H1 (cell line): Measurements from ENCODE around the gene OSBPL5. TPM values are rescaled to one million over a fixed set of nuclear protein-coding genes. Genes with fewer than 3 reads are reported as not detected.

ENCODE experiments used
- CTCF ChIA-PET: fragments of 300-600 bp; sonication (Branson Sonifier 250); formaldehyde crosslinking; loops from one replicate; lab custom pipeline; 2021; ENCODE audit not compliant: partially characterized antibody; lab: Charles Lee
- POLR2A ChIA-PET: fragments of 300-600 bp; sonication (Branson Sonifier 250); formaldehyde crosslinking; loops from one replicate; lab custom pipeline; 2021; ENCODE audit warnings: inconsistent platforms; ENCODE audit not compliant: partially characterized antibody; lab: Charles Lee
- DNase-seq, 2 experiments: peaks; one replicate each; pipeline versions ENCODE4 v3.0.0 to v3.0.0-alpha.2; 2010 to 2022; ENCODE audit warnings: low spot score in 2 of 2, low read depth in 1 of 2, mixed read lengths in 1 of 2
- FAIRE-seq: peaks from 2 replicates; lab custom pipeline; 2011; peaks lifted over from hg19 to GRCh38; lab: Jason Lieb, UNC
- H2AFZ ChIP-seq: 2 replicates; pipeline ENCODE4 v1.8.1; 2012; ENCODE audit warnings: low read length, inconsistent platforms
- H2AK5ac ChIP-seq: 2 replicates; pipeline ENCODE4 v1.6.1; 2013; ENCODE audit warnings: low read depth, low read length
- H2BK120ac ChIP-seq: replicated peaks from 2 replicates; pipeline ENCODE3; 2013; ENCODE audit warnings: low read depth, low read length, inconsistent platforms
- H2BK12ac ChIP-seq: 2 replicates; pipeline ENCODE4 v1.6.1; 2013; ENCODE audit warnings: low read depth, low read length
- H2BK15ac ChIP-seq: 2 replicates; pipeline ENCODE4 v1.6.1; 2013; ENCODE audit warnings: low read length
- H2BK20ac ChIP-seq: 2 replicates; pipeline ENCODE4 v1.6.1; 2013; ENCODE audit warnings: low read length
- H2BK5ac ChIP-seq: 2 replicates; pipeline ENCODE4 v1.6.1; 2013; ENCODE audit warnings: low read depth, low read length
- H3K14ac ChIP-seq: 2 replicates; pipeline ENCODE4 v1.6.1; 2013; ENCODE audit warnings: inconsistent platforms; ENCODE audit not compliant: insufficient read length
- H3K18ac ChIP-seq: 2 replicates; pipeline ENCODE4 v1.6.1; 2013; ENCODE audit warnings: low read length; ENCODE audit errors: extremely low read depth
- H3K23ac ChIP-seq: 2 replicates; pipeline ENCODE4 v1.6.1; 2013; ENCODE audit warnings: inconsistent platforms; ENCODE audit not compliant: insufficient read length
- H3K23me2 ChIP-seq: 2 replicates; pipeline ENCODE4 v1.6.1; 2013; ENCODE audit warnings: low read depth, low read length
- H3K27ac ChIP-seq: 2 replicates; pipeline ENCODE4 v1.6.1; 2011; ENCODE audit warnings: low read depth, low read length, inconsistent platforms
- H3K27me3 ChIP-seq, 4 experiments: replicated peaks in 1 of 4; 1 replicate in 1 of 4; 2 replicates in 3 of 4; pipeline versions ENCODE4 v1.6.1 to v1.8.1; 2011 to 2013; ENCODE audit warnings: low read length in 3 of 4, mild to moderate bottlenecking in 3 of 4, inconsistent platforms in 2 of 4, mixed read lengths in 2 of 4, moderate library complexity in 1 of 4; ENCODE audit not compliant: control insufficient read depth in 3 of 4, insufficient read depth in 3 of 4; ENCODE audit errors: extremely low read depth in 1 of 4
- H3K36me3 ChIP-seq, 4 experiments: 2 replicates each; pipeline versions ENCODE4 v1.6.1 to v1.8.1; 2011 to 2013; ENCODE audit warnings: mild to moderate bottlenecking in 4 of 4, low read length in 3 of 4, moderate library complexity in 2 of 4, control low read depth in 1 of 4, inconsistent platforms in 1 of 4; ENCODE audit not compliant: insufficient read depth in 4 of 4, control insufficient read depth in 2 of 4
- H3K4ac ChIP-seq: replicated peaks from 2 replicates; pipeline ENCODE3; 2013; ENCODE audit warnings: low read length, low read depth, mixed read lengths, inconsistent platforms; ENCODE audit not compliant: insufficient read length
- H3K4me1 ChIP-seq, 4 experiments: replicated peaks in 1 of 4; 1 replicate in 1 of 4; 2 replicates in 3 of 4; pipeline versions ENCODE4 v1.6.1 to v1.8.1; 2011 to 2013; ENCODE audit warnings: low read length in 3 of 4, inconsistent platforms in 2 of 4, mixed read lengths in 1 of 4; ENCODE audit not compliant: insufficient read depth in 4 of 4, control insufficient read depth in 3 of 4
- H3K4me2 ChIP-seq, 2 experiments: 2 replicates each; pipeline versions ENCODE4 v1.6.1 to v1.8.1; 2011 to 2013; ENCODE audit warnings: low read depth in 2 of 2, low read length in 2 of 2, control low read depth in 1 of 2, inconsistent platforms in 1 of 2, mild to moderate bottlenecking in 1 of 2; ENCODE audit not compliant: insufficient read depth in 1 of 2
- H3K4me3 ChIP-seq, 4 experiments: fragments of 200-600, 300-600 bp in 1 of 4; sonication (generic), shearing (Covaris generic), sonication (Bioruptor Twin) in 1 of 4; 2 replicates each; pipeline versions ENCODE4 v1.5.1 to v1.8.1; 2011 to 2016; ENCODE audit warnings: low read length in 4 of 4, low read depth in 3 of 4, control low read depth in 2 of 4, inconsistent platforms in 2 of 4, mild to moderate bottlenecking in 2 of 4, mixed read lengths in 1 of 4, moderate library complexity in 1 of 4; ENCODE audit not compliant: insufficient read depth in 2 of 4; ENCODE audit errors: extremely low read depth in 1 of 4
- H3K56ac ChIP-seq: replicated peaks from 2 replicates; pipeline ENCODE3; 2013; ENCODE audit warnings: low read depth, mild to moderate bottlenecking, mixed read lengths, low read length, inconsistent platforms; ENCODE audit not compliant: insufficient read length
- H3K79me1 ChIP-seq: 2 replicates; pipeline ENCODE4 v1.6.1; 2013; ENCODE audit warnings: low read depth, low read length, control low read depth
- H3K79me2 ChIP-seq, 2 experiments: 2 replicates each; pipeline versions ENCODE4 v1.6.1 to v1.8.1; 2012 to 2013; ENCODE audit warnings: low read length in 2 of 2, mild to moderate bottlenecking in 2 of 2, inconsistent platforms in 1 of 2; ENCODE audit not compliant: insufficient read depth in 2 of 2, control insufficient read depth in 1 of 2
- H3K9ac ChIP-seq, 4 experiments: replicated peaks in 1 of 4; 1 replicate in 1 of 4; 2 replicates in 3 of 4; pipeline versions ENCODE4 v1.6.1 to v1.8.1; 2011 to 2013; ENCODE audit warnings: low read depth in 3 of 4, low read length in 3 of 4, control low read depth in 2 of 4, mild to moderate bottlenecking in 2 of 4, moderate library complexity in 2 of 4, inconsistent platforms in 1 of 4; ENCODE audit errors: extremely low read depth in 1 of 4
- H3K9me3 ChIP-seq, 2 experiments: 2 replicates each; pipeline versions ENCODE4 v1.6.1 to v1.8.1; 2012 to 2013; ENCODE audit warnings: mild to moderate bottlenecking in 2 of 2, moderate library complexity in 2 of 2, control low read depth in 1 of 2, inconsistent platforms in 1 of 2, low read depth in 1 of 2, low read length in 1 of 2, mixed read lengths in 1 of 2; ENCODE audit not compliant: insufficient read depth in 2 of 2
- H4K20me1 ChIP-seq, 2 experiments: replicated peaks in 1 of 2; 2 replicates each; pipeline versions ENCODE3 to v1.8.1; 2011 to 2013; ENCODE audit warnings: inconsistent platforms in 2 of 2, low read length in 2 of 2, mild to moderate bottlenecking in 1 of 2; ENCODE audit not compliant: insufficient read depth in 2 of 2, control insufficient read depth in 1 of 2
- H4K5ac ChIP-seq: 2 replicates; pipeline ENCODE4 v1.6.1; 2013; ENCODE audit warnings: low read length, low read depth, mixed read lengths, inconsistent platforms; ENCODE audit not compliant: insufficient read length
- H4K8ac ChIP-seq: 2 replicates; pipeline ENCODE4 v1.8.0; 2013; ENCODE audit warnings: mild to moderate bottlenecking, moderate library complexity, low read length, inconsistent platforms; ENCODE audit not compliant: insufficient read depth; ENCODE audit errors: extremely low read depth
- H4K91ac ChIP-seq: replicated peaks from 2 replicates; pipeline ENCODE3; 2013; ENCODE audit warnings: low read length, mixed read lengths, inconsistent platforms; ENCODE audit not compliant: insufficient read length
- BRCA1 ChIP-seq: IDR thresholded peaks from 2 replicates; pipeline ENCODE4 v1.6.1; 2012; ENCODE audit warnings: low read depth, low read length, improper control_type of control experiment
- CEBPB ChIP-seq: IDR thresholded peaks from 2 replicates; pipeline ENCODE4 v1.6.1; 2012; ENCODE audit warnings: low read depth, low read length
- KDM5A ChIP-seq: fragments of 200-600 bp; IDR thresholded peaks from 2 replicates; pipeline ENCODE4 v1.7.1; 2012; ENCODE audit warnings: mild to moderate bottlenecking, low read length, inconsistent platforms, mixed read lengths
- SP2 ChIP-seq: IDR thresholded peaks from 2 replicates; pipeline ENCODE4 v1.6.1; 2012; ENCODE audit warnings: mild to moderate bottlenecking, low read length, inconsistent platforms
- WGBS, 2 experiments: shearing (Covaris generic) in 1 of 2; methylation state at CpG; one replicate each; pipeline versions ENCODE4 v1.1.6 to v1.1.7; 2013 to 2015; ENCODE audit warnings: low lambda C conversion rate in 2 of 2, mixed read lengths in 2 of 2, inconsistent platforms in 1 of 2, low coverage in 1 of 2, missing lambda C conversion rate in 1 of 2; ENCODE audit not compliant: insufficient replicate concordance in 2 of 2, insufficient coverage in 1 of 2, insufficient read length in 1 of 2; ENCODE audit errors: extremely low coverage in 1 of 2, missing lambda C conversion rate in 1 of 2; 5-methylcytosine and 5-hydroxymethylcytosine counted together
- polyA plus RNA-seq, 7 experiments: library from polyadenylated mRNA; depleted of rRNA in 3 of 7; stranded (reverse) in 5 of 7; unstranded in 2 of 7; fragments of >200 nt in 5 of 7; fragments of 200-250 nt in 2 of 7; gene quantifications; 1 replicate in 5 of 7; 2 replicates in 1 of 7; 4 replicates in 1 of 7; pipeline versions ENCODE4 v1.2.1 to v1.2.3, GENCODE V29; 2011 to 2013; ENCODE audit warnings: missing spikeins in 2 of 7, mixed read lengths in 2 of 7
- total RNA-seq: library from RNA; stranded (reverse); fragmentation: NEBNext Ultra II Directional; extraction: Animal tissue kit (Norgen Biotek cat#: 25700); gene quantifications from 2 replicates; pipeline ENCODE4 v1.2.1, GENCODE V29; 2021

The OSBPL5 gene
- total and polyA plus RNA-seq, 2 of the 8 experiments (the other 6 are each of a cell fraction or from before 2014, with no cell fraction given): 3.4 to 9.9 TPM

GRCh38 chr11:3198815-3199214 is 33.7 kb upstream of the OSBPL5 start:
- Histone ChIP-seq H2BK20ac (no peak overlapping the region), H2AFZ (no peak overlapping the region), H3K18ac (no peak overlapping the region), H3K4me2 (no peak overlapping the region), H3K23me2 (peaks cover 11% of the 10 kb centered on the region), H4K20me1 (peaks cover 0 to 4% of the 10 kb centered on the region in 2 experiments), H3K79me2 (no peaks in the 10 kb centered on the region), H3K4me3 (no peak overlapping the region), H3K36me3 (no peaks in the 10 kb centered on the region), H4K8ac (no peak overlapping the region), H4K5ac (no peak overlapping the region), H3K9ac (no peak overlapping the region), H3K14ac (no peak overlapping the region), H4K91ac (no peak overlapping the region), H2AK5ac (no peak overlapping the region), H3K9me3 (no peaks in the 10 kb centered on the region), H3K27me3 (peaks cover 7 to 21% (median 19%) of the 10 kb centered on the region in 4 experiments), H3K4me1 (peaks cover 0 to 5% (median 4%) of the 10 kb centered on the region in 4 experiments; a peak in 4 of 7 replicates), H2BK15ac (no peak overlapping the region), H2BK5ac (no peak overlapping the region), H2BK120ac (no peak overlapping the region), H3K56ac (no peak overlapping the region), H2BK12ac (no peak overlapping the region), H3K4ac (no peak overlapping the region), H3K23ac (no peak overlapping the region), H3K79me1 (peaks cover 3% of the 10 kb centered on the region; the same call in 1 of the 2 replicates), H3K27ac (no peak overlapping the region)
- FAIRE-seq: no peak
- no peak for DNase-seq
- ChIA-PET CTCF (interaction anchor here (1.0 to 12.0 kb wide), 5 partner anchors 8 to 89 kb away, joined by 3 to 99 read pairs (median 4); no protein-coding TSS in a partner anchor), POLR2A (interaction anchor here (0.8 to 1.2 kb wide), 4 partner anchors 9 to 142 kb away, joined by 3 to 6 read pairs (median 3); partner anchors contain the start of gene CARS1)
- WGBS, 2 experiments: 83% methylated on average over 15 of the region's 15 CpGs; no CpG with 5 or more reads in 1 of the 2 experiments
- TF ChIP-seq SP2: no peak
- no peak for TF ChIP-seq CEBPB
- TF ChIP-seq BRCA1: no peak
- TF ChIP-seq KDM5A: no peak
